ENCODE measurements around the gene SF3B6. TPM values are rescaled to one million over a fixed set of nuclear protein-coding genes. Genes with fewer than 3 reads are reported as not detected.

The SF3B6 gene
- total and polyA plus RNA-seq, 9 of the 15 experiments (the other 6 are each of a cell fraction or from before 2014, with no cell fraction given) = 146 to 591 (median 295) TPM

GRCh38 chr2:24084386-24085199, 8.5 kb upstream of the SF3B6 start, which contains the start of gene TP53I3 (continued):
- TF ChIP-seq PBX2 (CRISPR knock-in tag; IDR thresholded peaks at IDR 0.05; ENCODE audit: low read depth) (no peak), PBX2 (tag; conservative IDR thresholded peaks at IDR 0.05; ENCODE audit: low read depth) (no peak), E2F6 (IDR thresholded peaks at IDR 0.05; ENCODE audit: borderline replicate concordance in 1 of 2, extremely low read depth in 1 of 2, insufficient read depth in 1 of 2, insufficient read length in 1 of 2, low read depth in 1 of 2, low read length in 1 of 2, poor library complexity in 1 of 2, severe bottlenecking in 1 of 2) (peak in 1 of 2 experiments; percentile 11), ZBTB1 (CRISPR knock-in tag; IDR thresholded peaks at IDR 0.05; ENCODE audit: borderline replicate concordance, low read depth) (peak; percentile 77), NFATC3 (IDR thresholded peaks at IDR 0.05) (no peak; the same call in 1 of the 2 replicates), MTA2 (IDR thresholded peaks at IDR 0.05; ENCODE audit: low read depth) (no peak), CREBBP (IDR thresholded peaks at IDR 0.05; ENCODE audit: low read depth, low read length) (no peak), NCOA6 (IDR thresholded peaks at IDR 0.05) (no peak), ZNF707 (CRISPR knock-in tag; conservative IDR thresholded peaks at IDR 0.05) (no peak), CHD4 (IDR thresholded peaks at IDR 0.05; ENCODE audit: insufficient read depth, insufficient replicate concordance, low read depth, low read length, poor library complexity, severe bottlenecking) (no peak), HIVEP1 (CRISPR knock-in tag; IDR thresholded peaks at IDR 0.05) (no peak), MYNN (IDR thresholded peaks at IDR 0.05) (no peak; the same call in 1 of the 2 replicates), MYNN (CRISPR knock-in tag; IDR thresholded peaks at IDR 0.05) (no peak), FOXA3 (CRISPR knock-in tag; conservative IDR thresholded peaks at IDR 0.05 in 1 of 2, IDR thresholded peaks at IDR 0.05 in 1 of 2) (peak in 1 of 2 experiments; percentile 80; a peak in 1 of 4 replicates), CHD2 (IDR thresholded peaks at IDR 0.05; ENCODE audit: low read depth, low read length) (no peak; the same call in 1 of the 2 replicates), DDX20 (tag; IDR thresholded peaks at IDR 0.05; ENCODE audit: low read depth) (no peak), KDM4B (IDR thresholded peaks at IDR 0.05; ENCODE audit: borderline replicate concordance in 2 of 2, low read depth in 1 of 2) (0 out of 4 replicates have a peak, but pooled peaks of 1 of the 2 experiments have one; percentile 30), ZKSCAN1 (IDR thresholded peaks at IDR 0.05; ENCODE audit: low read depth, low read length) (0 out of 2 replicates have a peak, but pooled peaks have one; percentile 16), NR1H2 (CRISPR knock-in tag; IDR thresholded peaks at IDR 0.05) (no peak), ZNF785 (CRISPR knock-in tag; IDR thresholded peaks at IDR 0.05) (no peak), MAFF (IDR thresholded peaks at IDR 0.05; ENCODE audit: low read length) (no peak), PRMT5 (CRISPR knock-in tag; IDR thresholded peaks at IDR 0.05) (no peak)
- TF ChIP-seq, protein P1, sequence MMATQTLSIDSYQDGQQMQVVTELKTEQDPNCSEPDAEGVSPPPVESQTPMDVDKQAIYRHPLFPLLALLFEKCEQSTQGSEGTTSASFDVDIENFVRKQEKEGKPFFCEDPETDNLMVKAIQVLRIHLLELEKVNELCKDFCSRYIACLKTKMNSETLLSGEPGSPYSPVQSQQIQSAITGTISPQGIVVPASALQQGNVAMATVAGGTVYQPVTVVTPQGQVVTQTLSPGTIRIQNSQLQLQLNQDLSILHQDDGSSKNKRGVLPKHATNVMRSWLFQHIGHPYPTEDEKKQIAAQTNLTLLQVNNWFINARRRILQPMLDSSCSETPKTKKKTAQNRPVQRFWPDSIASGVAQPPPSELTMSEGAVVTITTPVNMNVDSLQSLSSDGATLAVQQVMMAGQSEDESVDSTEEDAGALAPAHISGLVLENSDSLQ (IDR thresholded peaks at IDR 0.05) = 0 out of 2 replicates have a peak, but pooled peaks have one; percentile 7

Measured in K562 (cell line).